ENCODE results near the gene CAMSAP1. TPM values are rescaled to one million over a fixed set of nuclear protein-coding genes. Genes with fewer than 3 reads are reported as not detected.
"Not testable (repeated sequence)": the region's sequence is repeated elsewhere in the genome, so short reads cannot be mapped to it uniquely, and the experiment has no call there.

The CAMSAP1 gene
- polyA plus RNA-seq, 1 donor from 2014 or later: 58.5 TPM

DNA sequence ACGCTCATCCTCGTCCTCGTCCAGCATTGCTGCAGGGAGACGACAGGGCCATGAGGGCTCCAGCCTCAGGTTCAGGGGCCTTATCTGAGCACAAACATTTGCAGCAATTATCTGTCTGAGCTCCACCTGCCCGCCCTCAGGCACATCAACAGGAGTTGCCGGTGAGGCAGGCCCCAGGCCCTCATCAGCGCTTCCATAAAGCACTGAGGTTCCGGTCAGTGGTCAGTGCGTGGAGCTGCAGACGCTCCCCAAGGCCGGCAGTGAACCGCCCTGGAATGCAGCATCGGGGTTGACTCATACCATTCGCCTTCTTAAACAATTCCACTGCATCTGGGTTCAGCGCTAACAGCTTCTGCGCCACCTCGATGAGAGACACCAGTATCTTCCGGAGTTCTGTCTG lies 38.6 kb upstream of the CAMSAP1 start:
- TF ChIP-seq EP300 (conservative IDR thresholded peaks at IDR 0.05; ENCODE audit: poor library complexity, severe bottlenecking) (no peak), TAF1 (IDR thresholded peaks at IDR 0.05; ENCODE audit: low read depth) (no peak)
- TF ChIP-seq, protein P1, sequence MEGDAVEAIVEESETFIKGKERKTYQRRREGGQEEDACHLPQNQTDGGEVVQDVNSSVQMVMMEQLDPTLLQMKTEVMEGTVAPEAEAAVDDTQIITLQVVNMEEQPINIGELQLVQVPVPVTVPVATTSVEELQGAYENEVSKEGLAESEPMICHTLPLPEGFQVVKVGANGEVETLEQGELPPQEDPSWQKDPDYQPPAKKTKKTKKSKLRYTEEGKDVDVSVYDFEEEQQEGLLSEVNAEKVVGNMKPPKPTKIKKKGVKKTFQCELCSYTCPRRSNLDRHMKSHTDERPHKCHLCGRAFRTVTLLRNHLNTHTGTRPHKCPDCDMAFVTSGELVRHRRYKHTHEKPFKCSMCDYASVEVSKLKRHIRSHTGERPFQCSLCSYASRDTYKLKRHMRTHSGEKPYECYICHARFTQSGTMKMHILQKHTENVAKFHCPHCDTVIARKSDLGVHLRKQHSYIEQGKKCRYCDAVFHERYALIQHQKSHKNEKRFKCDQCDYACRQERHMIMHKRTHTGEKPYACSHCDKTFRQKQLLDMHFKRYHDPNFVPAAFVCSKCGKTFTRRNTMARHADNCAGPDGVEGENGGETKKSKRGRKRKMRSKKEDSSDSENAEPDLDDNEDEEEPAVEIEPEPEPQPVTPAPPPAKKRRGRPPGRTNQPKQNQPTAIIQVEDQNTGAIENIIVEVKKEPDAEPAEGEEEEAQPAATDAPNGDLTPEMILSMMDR (IDR thresholded peaks at IDR 0.05; ENCODE audit: poor library complexity, severe bottlenecking): no peak
- H2AFZ ChIP-seq (ENCODE audit: low read depth, low read length): no peak overlapping the region
- no peaks in the 10 kb centered on the region for H3K79me2 ChIP-seq (replicated peaks; ENCODE audit: insufficient read depth, low read length)
- H3K36me3 ChIP-seq (ENCODE audit: insufficient read depth, low read length): no peaks in the 10 kb centered on the region
- no peak overlapping the region for H3K9ac ChIP-seq (ENCODE audit: low read length)
- no peak overlapping the region for H3K4me3 ChIP-seq (ENCODE audit: low read length)
- no peaks in the 10 kb centered on the region for H3K9me3 ChIP-seq (ENCODE audit: low read length)
- H3F3A ChIP-seq (ENCODE audit: insufficient read depth, low read length, poor library complexity, severe bottlenecking): no peaks in the 10 kb centered on the region
- H3K9me2 ChIP-seq (ENCODE audit: insufficient read depth, low read length): no peaks in the 10 kb centered on the region
- H3K27ac ChIP-seq (ENCODE audit: low read length): no peak overlapping the region
- no peak overlapping the region for H3K4me2 ChIP-seq (ENCODE audit: low read length)
- no peaks in the 10 kb centered on the region for H4K20me1 ChIP-seq (ENCODE audit: insufficient read depth)
- no peaks in the 10 kb centered on the region for H3K27me3 ChIP-seq (ENCODE audit: insufficient read depth, low read depth, low read length)

DNA sequence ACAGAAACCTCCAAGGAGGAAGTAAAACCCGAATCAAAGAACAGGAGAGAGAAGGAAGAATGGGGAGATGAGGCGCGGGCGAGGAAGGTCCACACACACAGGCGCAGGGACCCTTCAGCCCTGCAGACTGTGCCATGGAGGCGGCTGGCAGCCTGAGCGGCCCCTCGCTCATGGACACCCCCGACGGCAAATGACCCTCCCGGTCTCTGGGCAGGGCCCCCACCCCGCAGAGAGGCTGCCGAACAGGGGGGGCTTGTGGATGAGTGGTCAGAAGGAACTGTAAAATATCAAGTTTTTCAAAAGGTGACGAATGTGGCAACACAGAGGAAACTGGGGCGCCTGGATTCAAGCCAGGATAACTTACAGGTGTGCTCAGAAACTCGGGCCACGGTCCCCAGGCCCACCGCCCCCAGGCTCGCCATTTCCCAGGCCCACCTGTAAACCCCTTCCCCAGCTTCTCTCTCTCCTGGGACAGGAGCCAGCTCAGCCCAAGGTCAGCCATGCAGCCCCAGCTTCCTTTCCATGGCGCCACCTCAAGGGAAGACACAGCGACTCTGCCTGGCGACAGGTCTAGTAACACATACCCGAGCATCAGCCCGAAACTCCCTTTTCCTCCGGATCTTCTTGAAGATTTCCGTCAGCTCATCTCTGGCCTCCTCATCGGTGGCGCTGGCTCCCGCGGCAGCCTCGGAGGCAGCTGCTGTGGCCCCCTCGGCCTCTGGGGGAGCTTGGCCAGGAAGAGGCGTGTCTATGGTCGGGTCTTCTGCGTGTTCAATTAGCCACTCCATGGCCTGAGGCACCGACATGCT lies 37.3 kb upstream of the CAMSAP1 start:
- Histone ChIP-seq H2AFZ (ENCODE audit: low read depth, low read length) (no peak overlapping the region), H3K4me3 (ENCODE audit: low read length) (no peak overlapping the region), H3K79me2 (replicated peaks; ENCODE audit: insufficient read depth, low read length) (no peaks in the 10 kb centered on the region), H3K27ac (ENCODE audit: low read length) (no peak overlapping the region), H3K9ac (ENCODE audit: low read length) (no peak overlapping the region), H3F3A (ENCODE audit: insufficient read depth, low read length, poor library complexity, severe bottlenecking) (no peaks in the 10 kb centered on the region), H3K36me3 (ENCODE audit: insufficient read depth, low read length) (no peaks in the 10 kb centered on the region), H3K27me3 (ENCODE audit: insufficient read depth, low read depth, low read length) (no peaks in the 10 kb centered on the region), H3K9me2 (ENCODE audit: insufficient read depth, low read length) (no peaks in the 10 kb centered on the region), H3K9me3 (ENCODE audit: low read length) (no peaks in the 10 kb centered on the region), H3K4me2 (ENCODE audit: low read length) (no peak overlapping the region), H4K20me1 (ENCODE audit: insufficient read depth) (no peaks in the 10 kb centered on the region)
- no peak for TF ChIP-seq RAD21 (conservative IDR thresholded peaks at IDR 0.05)
- TF ChIP-seq, protein P1 (IDR thresholded peaks at IDR 0.05; ENCODE audit: poor library complexity, severe bottlenecking): no peak
- TF ChIP-seq TAF1 (IDR thresholded peaks at IDR 0.05; ENCODE audit: low read depth): no peak
- TF ChIP-seq MXI1 (conservative IDR thresholded peaks at IDR 0.05; ENCODE audit: poor library complexity, severe bottlenecking): no peak
- TF ChIP-seq, protein P2, sequence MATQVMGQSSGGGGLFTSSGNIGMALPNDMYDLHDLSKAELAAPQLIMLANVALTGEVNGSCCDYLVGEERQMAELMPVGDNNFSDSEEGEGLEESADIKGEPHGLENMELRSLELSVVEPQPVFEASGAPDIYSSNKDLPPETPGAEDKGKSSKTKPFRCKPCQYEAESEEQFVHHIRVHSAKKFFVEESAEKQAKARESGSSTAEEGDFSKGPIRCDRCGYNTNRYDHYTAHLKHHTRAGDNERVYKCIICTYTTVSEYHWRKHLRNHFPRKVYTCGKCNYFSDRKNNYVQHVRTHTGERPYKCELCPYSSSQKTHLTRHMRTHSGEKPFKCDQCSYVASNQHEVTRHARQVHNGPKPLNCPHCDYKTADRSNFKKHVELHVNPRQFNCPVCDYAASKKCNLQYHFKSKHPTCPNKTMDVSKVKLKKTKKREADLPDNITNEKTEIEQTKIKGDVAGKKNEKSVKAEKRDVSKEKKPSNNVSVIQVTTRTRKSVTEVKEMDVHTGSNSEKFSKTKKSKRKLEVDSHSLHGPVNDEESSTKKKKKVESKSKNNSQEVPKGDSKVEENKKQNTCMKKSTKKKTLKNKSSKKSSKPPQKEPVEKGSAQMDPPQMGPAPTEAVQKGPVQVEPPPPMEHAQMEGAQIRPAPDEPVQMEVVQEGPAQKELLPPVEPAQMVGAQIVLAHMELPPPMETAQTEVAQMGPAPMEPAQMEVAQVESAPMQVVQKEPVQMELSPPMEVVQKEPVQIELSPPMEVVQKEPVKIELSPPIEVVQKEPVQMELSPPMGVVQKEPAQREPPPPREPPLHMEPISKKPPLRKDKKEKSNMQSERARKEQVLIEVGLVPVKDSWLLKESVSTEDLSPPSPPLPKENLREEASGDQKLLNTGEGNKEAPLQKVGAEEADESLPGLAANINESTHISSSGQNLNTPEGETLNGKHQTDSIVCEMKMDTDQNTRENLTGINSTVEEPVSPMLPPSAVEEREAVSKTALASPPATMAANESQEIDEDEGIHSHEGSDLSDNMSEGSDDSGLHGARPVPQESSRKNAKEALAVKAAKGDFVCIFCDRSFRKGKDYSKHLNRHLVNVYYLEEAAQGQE (IDR thresholded peaks at IDR 0.05; ENCODE audit: borderline replicate concordance): no peak
- no peak for TF ChIP-seq EP300 (conservative IDR thresholded peaks at IDR 0.05; ENCODE audit: poor library complexity, severe bottlenecking)
- TF ChIP-seq SMC3 (conservative IDR thresholded peaks at IDR 0.05; ENCODE audit: poor library complexity): no peak
- TF ChIP-seq POLR2AphosphoS5 (IDR thresholded peaks at IDR 0.05): no peak
- no peak for TF ChIP-seq EZH2 (IDR thresholded peaks at IDR 0.05; ENCODE audit: borderline replicate concordance, insufficient read depth, low read length, poor library complexity, severe bottlenecking)

DNA sequence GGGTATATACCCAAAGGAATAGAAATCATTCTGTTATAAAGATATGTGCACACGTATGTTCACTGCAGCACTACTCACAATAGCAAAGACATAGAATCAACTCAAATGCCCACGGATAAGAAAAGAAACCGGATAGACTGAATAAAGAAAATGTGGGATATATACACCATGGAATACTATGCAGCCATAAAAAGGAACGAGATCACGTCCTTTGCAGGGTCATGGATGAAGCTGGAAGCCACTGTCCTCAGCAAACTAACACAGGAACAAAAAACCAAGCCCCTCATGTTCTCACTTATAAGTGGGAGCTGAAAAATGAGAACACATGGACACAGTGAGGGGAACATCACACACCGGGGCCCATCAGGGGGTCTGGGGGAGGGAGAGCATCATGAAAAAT lies 36.3 kb upstream of the CAMSAP1 start:
- H2AFZ ChIP-seq (ENCODE audit: low read depth, low read length); H4K20me1 ChIP-seq (ENCODE audit: insufficient read depth); H3F3A ChIP-seq (ENCODE audit: insufficient read depth, low read length, poor library complexity, severe bottlenecking); H3K4me2 ChIP-seq (ENCODE audit: low read length); H3K4me3 ChIP-seq (ENCODE audit: low read length); H3K9me3 ChIP-seq (ENCODE audit: low read length); H3K27me3 ChIP-seq (ENCODE audit: insufficient read depth, low read depth, low read length); H3K79me2 ChIP-seq (replicated peaks; ENCODE audit: insufficient read depth, low read length); H3K27ac ChIP-seq (ENCODE audit: low read length); H3K9me2 ChIP-seq (ENCODE audit: insufficient read depth, low read length); H3K36me3 ChIP-seq (ENCODE audit: insufficient read depth, low read length); H3K9ac ChIP-seq (ENCODE audit: low read length): not testable (repeated sequence)

Data from neural cell (in vitro differentiated cells).